ENCODE measurements around the gene SNTG2.

SNTG2 gene

DNA sequence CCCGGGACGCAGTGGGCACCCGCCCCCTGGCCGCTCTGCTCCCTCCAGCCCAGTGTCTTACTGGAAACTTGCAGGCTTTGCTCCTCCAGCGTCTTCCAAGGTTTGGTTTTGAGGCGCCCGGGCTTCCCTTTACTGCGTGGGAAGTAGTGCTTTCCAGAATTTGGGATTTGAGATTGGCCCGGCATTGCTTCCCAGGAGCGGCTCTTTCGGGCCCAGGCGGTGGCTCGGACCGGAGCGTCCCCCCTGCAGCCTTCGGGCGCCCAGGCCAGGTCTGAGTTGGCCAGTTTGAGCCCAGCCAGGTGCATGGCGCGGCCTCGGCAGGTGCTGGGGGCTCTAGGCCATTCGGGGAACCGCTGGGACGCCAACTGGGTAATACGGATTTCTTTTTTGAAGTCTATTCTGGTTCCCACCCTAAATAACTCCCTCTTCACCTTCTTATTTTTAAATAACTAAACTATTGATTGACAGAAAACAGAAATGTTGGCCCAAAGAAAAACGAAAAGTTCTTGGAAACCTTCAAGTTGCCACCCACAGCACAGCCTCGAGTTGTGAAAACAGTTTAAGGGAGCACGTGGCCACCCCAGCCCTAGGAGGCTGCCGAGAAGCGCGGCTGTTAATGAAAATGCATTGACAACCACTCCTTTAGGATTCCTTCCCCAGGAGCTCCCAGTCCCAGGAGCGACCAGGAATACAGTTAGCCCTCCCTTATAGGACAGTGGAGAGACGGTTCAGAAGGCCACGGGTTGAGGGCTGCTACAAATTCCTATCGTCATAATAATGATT lies 766 bp downstream of the SNTG2 start:
- TF ChIP-seq, protein P1, sequence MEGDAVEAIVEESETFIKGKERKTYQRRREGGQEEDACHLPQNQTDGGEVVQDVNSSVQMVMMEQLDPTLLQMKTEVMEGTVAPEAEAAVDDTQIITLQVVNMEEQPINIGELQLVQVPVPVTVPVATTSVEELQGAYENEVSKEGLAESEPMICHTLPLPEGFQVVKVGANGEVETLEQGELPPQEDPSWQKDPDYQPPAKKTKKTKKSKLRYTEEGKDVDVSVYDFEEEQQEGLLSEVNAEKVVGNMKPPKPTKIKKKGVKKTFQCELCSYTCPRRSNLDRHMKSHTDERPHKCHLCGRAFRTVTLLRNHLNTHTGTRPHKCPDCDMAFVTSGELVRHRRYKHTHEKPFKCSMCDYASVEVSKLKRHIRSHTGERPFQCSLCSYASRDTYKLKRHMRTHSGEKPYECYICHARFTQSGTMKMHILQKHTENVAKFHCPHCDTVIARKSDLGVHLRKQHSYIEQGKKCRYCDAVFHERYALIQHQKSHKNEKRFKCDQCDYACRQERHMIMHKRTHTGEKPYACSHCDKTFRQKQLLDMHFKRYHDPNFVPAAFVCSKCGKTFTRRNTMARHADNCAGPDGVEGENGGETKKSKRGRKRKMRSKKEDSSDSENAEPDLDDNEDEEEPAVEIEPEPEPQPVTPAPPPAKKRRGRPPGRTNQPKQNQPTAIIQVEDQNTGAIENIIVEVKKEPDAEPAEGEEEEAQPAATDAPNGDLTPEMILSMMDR (IDR thresholded peaks at IDR 0.05; ENCODE audit: control insufficient read depth, extremely low read depth, insufficient read depth): no peak
- no peak overlapping the region for H3K4me3 ChIP-seq (ENCODE audit: low read depth, low read length)
- DNase-seq (ENCODE audit: low read depth): no peak

DNA sequence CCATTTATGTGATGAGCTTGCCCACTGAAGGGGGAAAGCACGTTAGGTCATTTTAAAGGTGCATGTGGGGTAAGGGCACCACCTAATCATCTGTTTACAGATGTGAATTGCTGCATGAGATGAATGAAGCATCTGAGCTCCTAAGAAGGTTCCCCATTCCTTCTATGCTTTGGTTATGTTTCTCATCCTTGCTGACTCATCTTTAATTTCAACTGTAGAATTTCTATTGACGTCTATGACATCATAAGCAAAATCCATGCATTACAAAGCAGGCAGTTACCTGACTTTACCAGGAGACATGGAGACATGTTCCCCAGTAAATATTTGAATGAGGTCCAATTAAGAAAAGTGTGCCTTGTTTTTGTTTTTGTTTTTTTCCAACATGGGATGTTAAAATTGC lies 2.8 kb downstream of the SNTG2 start:
- H3K4me3 ChIP-seq (ENCODE audit: low read depth, low read length): no peak overlapping the region
- no peak for DNase-seq (ENCODE audit: low read depth)
- TF ChIP-seq, protein P1 (IDR thresholded peaks at IDR 0.05; ENCODE audit: control insufficient read depth, extremely low read depth, insufficient read depth): no peak

DNA sequence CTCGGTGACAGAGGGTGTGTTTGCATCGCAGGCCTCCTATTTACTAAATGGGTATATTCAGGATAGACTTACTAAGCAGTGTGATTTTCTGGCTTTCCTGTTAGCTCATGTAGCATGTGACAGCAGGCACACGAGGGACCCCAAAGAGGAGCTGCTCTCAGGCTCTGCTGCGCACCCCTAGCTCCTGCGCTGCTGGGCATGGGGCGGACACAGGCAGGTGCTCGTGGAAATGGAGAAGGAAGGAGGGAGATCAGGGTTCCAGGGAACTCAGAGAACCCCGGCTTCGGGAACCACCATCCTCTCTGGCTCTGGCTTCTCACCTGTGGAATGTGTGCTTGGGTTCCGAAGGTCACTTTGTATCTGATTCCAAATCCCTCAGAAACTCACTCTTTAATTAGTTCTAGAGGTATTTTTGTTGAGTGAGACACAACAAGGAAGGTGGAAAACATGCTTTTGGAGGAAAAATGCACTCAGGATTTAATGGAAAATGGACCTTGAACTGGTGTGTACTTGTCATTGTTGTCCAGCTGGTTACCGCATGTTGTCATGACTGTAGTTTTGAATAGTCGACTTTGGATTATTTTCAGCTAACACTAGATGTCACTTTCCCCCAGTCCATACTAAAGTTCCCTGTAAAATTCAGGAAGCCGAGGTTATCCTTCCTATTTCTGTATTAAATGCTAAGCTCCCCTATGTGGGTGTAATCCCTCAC lies 3.5 kb downstream of the SNTG2 start:
- H3K4me3 ChIP-seq (ENCODE audit: low read depth, low read length): no peak overlapping the region
- TF ChIP-seq, protein P1 (IDR thresholded peaks at IDR 0.05; ENCODE audit: control insufficient read depth, extremely low read depth, insufficient read depth): peak; percentile 56
- no peak for DNase-seq (ENCODE audit: low read depth)

DNA sequence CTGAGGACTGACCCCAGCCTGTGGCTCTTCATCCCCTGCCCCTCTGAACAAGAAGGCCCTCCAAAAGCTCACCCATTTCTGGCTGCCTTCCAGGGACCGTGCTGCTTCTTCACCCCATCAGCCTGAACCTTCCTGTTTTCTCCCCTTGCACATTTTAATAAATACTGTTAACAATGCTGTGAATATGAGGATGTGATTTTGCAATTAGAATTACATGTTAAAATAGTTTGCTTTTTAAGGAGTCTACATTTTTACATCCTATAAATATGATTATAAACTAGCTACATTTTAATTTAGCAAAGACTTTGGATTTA lies 4.0 kb downstream of the SNTG2 start:
- TF ChIP-seq, protein P1 (IDR thresholded peaks at IDR 0.05; ENCODE audit: control insufficient read depth, extremely low read depth, insufficient read depth): no peak
- H3K4me3 ChIP-seq (ENCODE audit: low read depth, low read length): no peak overlapping the region
- no peak for DNase-seq (ENCODE audit: low read depth)

DNA sequence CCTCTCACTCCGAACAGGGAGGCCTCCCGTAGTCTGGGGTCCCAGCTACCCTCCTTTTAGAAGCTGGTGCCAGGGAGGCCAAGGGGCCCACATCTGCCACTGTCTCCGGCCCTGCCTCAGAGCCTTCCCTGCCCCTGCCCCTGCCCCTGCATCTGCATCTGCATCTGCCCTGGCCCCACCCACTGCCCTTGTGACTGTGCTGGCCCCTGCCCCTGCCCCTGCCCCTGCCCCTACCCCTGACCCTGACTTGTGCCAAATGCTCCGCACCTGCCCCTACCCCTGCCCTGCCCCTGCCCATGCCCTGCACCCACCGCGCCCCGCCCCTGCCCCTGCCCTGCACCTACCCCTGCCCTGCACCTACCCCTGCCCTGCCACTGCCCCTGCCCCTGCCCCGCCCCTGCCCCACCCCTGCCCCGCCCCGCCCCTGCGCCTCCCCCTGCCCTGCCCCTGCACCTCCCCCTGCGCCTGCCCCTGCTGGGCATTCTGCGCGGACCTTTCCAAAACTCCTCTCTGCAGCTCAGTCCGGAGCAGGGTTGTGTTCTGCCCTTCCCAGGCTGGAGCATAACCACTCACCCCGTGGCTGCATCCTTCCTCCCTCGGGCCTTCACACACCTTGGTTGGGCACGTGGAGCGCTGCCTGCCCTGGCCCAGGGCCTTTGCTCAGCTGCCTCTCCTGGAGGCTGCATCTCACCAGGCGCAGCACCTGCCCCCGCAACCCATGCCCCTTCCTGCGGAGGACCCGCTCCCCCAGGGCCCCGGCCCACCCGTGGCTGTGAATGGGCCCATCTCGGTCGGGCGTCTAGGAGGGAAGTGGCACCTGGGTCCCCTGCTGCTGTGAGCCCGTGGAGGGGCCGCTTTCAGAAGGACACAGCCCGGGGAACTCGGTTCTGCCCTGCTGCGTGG lies 5.4 kb downstream of the SNTG2 start:
- TF ChIP-seq, protein P1 (IDR thresholded peaks at IDR 0.05; ENCODE audit: control insufficient read depth, extremely low read depth, insufficient read depth): no peak
- no peak for DNase-seq (ENCODE audit: low read depth)
- H3K4me3 ChIP-seq (ENCODE audit: low read depth, low read length): no peak overlapping the region

DNA sequence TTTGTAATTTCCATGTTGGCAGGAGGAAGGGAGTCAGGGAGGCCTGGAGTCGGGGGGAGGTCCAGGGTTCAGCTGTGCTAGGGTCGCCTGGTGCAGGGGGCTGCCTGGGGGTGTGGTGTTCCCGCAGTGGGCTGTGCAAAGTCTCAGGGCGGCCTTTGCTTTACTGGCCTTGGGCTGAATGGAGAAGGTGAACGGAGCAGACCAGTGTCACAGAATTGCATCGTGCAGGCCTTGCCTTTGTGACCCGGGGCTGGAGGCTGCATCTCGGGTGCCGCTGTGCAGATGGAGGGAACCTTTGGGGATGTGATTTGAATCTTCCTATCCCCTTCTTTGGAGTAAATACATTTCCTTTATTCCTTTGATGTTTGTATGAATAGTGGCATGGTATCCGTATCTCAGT lies 8.8 kb downstream of the SNTG2 start:
- no peak for DNase-seq (ENCODE audit: low read depth)
- TF ChIP-seq, protein P1 (IDR thresholded peaks at IDR 0.05; ENCODE audit: control insufficient read depth, extremely low read depth, insufficient read depth): no peak
- no peak overlapping the region for H3K4me3 ChIP-seq (ENCODE audit: low read depth, low read length)

Data from LNCaP clone FGC (cell line).